H9 (cell line): Measurements from ENCODE around the gene STT3B. TPM values are rescaled to one million over a fixed set of nuclear protein-coding genes. Genes with fewer than 3 reads are reported as not detected.

Experiments used
- DNase-seq: peaks from one replicate; pipeline ENCODE4 v3.0.0-alpha.2; 2017
- H2AFZ ChIP-seq: one replicate; pipeline ENCODE4 v1.6.1; 2013; ENCODE audit warnings: mild to moderate bottlenecking, low read length, control low read depth, moderate library complexity
- H2AK5ac ChIP-seq: 2 replicates; pipeline ENCODE4 v1.6.1; 2013; ENCODE audit warnings: low read length, control low read depth, mixed read lengths; ENCODE audit not compliant: insufficient read length
- H2BK120ac ChIP-seq: one replicate; pipeline ENCODE4 v1.6.1; 2013; ENCODE audit warnings: low read depth, mild to moderate bottlenecking, low read length, control low read depth, inconsistent platforms; ENCODE audit not compliant: poor library complexity, severe bottlenecking
- H2BK12ac ChIP-seq: 2 replicates; pipeline ENCODE4 v1.6.1; 2013; ENCODE audit warnings: low read length, control low read depth, mixed read lengths, low read depth; ENCODE audit not compliant: insufficient read length
- H2BK15ac ChIP-seq: 2 replicates; pipeline ENCODE4 v1.6.1; 2013; ENCODE audit warnings: low read depth, low read length, control low read depth
- H2BK20ac ChIP-seq: one replicate; pipeline ENCODE4 v1.6.1; 2013; ENCODE audit warnings: low read depth, mild to moderate bottlenecking, low read length, control low read depth, inconsistent platforms; ENCODE audit not compliant: poor library complexity, severe bottlenecking
- H2BK5ac ChIP-seq: 2 replicates; pipeline ENCODE4 v1.6.1; 2013; ENCODE audit warnings: low read length, control low read depth, mixed read lengths; ENCODE audit not compliant: insufficient read length
- H3K14ac ChIP-seq: 2 replicates; pipeline ENCODE4 v1.6.1; 2013; ENCODE audit warnings: low read length, control low read depth; ENCODE audit not compliant: insufficient read depth
- H3K18ac ChIP-seq: 2 replicates; pipeline ENCODE4 v1.6.1; 2013; ENCODE audit warnings: low read depth, mild to moderate bottlenecking, mixed read lengths, low read length, control low read depth; ENCODE audit not compliant: insufficient read length
- H3K23ac ChIP-seq: 2 replicates; pipeline ENCODE4 v1.6.1; 2013; ENCODE audit warnings: low read length, control low read depth, mixed read lengths, low read depth; ENCODE audit not compliant: insufficient read length
- H3K23me2 ChIP-seq: 2 replicates; pipeline ENCODE4 v1.6.1; 2013; ENCODE audit warnings: low read depth, mild to moderate bottlenecking, mixed read lengths, low read length, control low read depth; ENCODE audit not compliant: insufficient read length, poor library complexity, severe bottlenecking
- H3K27ac ChIP-seq: 2 replicates; pipeline ENCODE4 v1.5.1; 2013; ENCODE audit warnings: low read length, control low read depth, mixed read lengths, low read depth; ENCODE audit not compliant: insufficient read length
- H3K27me3 ChIP-seq: 2 replicates; pipeline ENCODE4 v1.6.1; 2013; ENCODE audit warnings: low read length, control low read depth, inconsistent platforms; ENCODE audit not compliant: insufficient read depth
- H3K4ac ChIP-seq: 2 replicates; pipeline ENCODE4 v1.6.1; 2013; ENCODE audit warnings: low read depth, mild to moderate bottlenecking, control low read depth, inconsistent platforms, low read length, moderate library complexity
- H3K4me1 ChIP-seq: 2 replicates; pipeline ENCODE4 v1.6.1; 2013; ENCODE audit warnings: low read length, control low read depth, inconsistent platforms; ENCODE audit not compliant: insufficient read depth
- H3K4me2 ChIP-seq: 2 replicates; pipeline ENCODE4 v1.6.1; 2013; ENCODE audit warnings: low read length, control low read depth, mixed read lengths; ENCODE audit not compliant: insufficient read length, insufficient read depth
- H3K56ac ChIP-seq: 2 replicates; pipeline ENCODE4 v1.6.1; 2013; ENCODE audit warnings: low read depth, mild to moderate bottlenecking, mixed read lengths, low read length, control low read depth; ENCODE audit not compliant: insufficient read length
- H3K79me1 ChIP-seq: 2 replicates; pipeline ENCODE4 v1.6.1; 2013; ENCODE audit warnings: low read depth, mild to moderate bottlenecking, moderate library complexity, low read length, control low read depth, inconsistent platforms; ENCODE audit not compliant: insufficient read depth, poor library complexity, severe bottlenecking
- H3K79me2 ChIP-seq: 2 replicates; pipeline ENCODE4 v1.6.1; 2013; ENCODE audit warnings: low read length, control low read depth, inconsistent platforms; ENCODE audit not compliant: insufficient read depth
- H3K9ac ChIP-seq: 2 replicates; pipeline ENCODE4 v1.6.1; 2013; ENCODE audit warnings: low read length, control low read depth, mixed read lengths; ENCODE audit not compliant: insufficient read length; ENCODE audit errors: extremely low read depth
- H3K9me3 ChIP-seq: one replicate; pipeline ENCODE4 v1.6.1; 2013; ENCODE audit warnings: low read depth, low read length, inconsistent platforms; ENCODE audit not compliant: control insufficient read depth
- H3T11ph ChIP-seq: one replicate; pipeline ENCODE4 v1.6.1; 2013; ENCODE audit warnings: mild to moderate bottlenecking, low read length, control low read depth, inconsistent platforms
- H4K20me1 ChIP-seq: one replicate; pipeline ENCODE4 v1.6.1; 2013; ENCODE audit not compliant: control insufficient read depth, insufficient read length, insufficient read depth
- H4K5ac ChIP-seq: 2 replicates; pipeline ENCODE4 v1.6.1; 2013; ENCODE audit warnings: low read depth, mild to moderate bottlenecking, mixed read lengths, low read length, control low read depth; ENCODE audit not compliant: insufficient read length
- H4K8ac ChIP-seq: replicated peaks from 2 replicates; pipeline ENCODE4 v1.6.1; 2013; ENCODE audit warnings: low read length, control low read depth, mixed read lengths, low read depth; ENCODE audit not compliant: insufficient read length
- H4K91ac ChIP-seq: 2 replicates; pipeline ENCODE4 v1.6.1; 2013; ENCODE audit warnings: low read depth, mild to moderate bottlenecking, moderate library complexity, mixed read lengths, low read length, control low read depth; ENCODE audit not compliant: insufficient read length
- H3K27ac Mint-ChIP-seq, 3 experiments: 2 replicates in 2 of 3; 3 replicates in 1 of 3; pipeline ENCODE4 v1.8.0; 2020 to 2021; ENCODE audit warnings: mixed read lengths in 3 of 3, mild to moderate bottlenecking in 1 of 3, moderate library complexity in 1 of 3
- H3K27me3 Mint-ChIP-seq: 2 replicates; pipeline ENCODE4 v1.8.0; 2021; ENCODE audit warnings: low read depth, mild to moderate bottlenecking, moderate library complexity, mixed read lengths
- H3K36me3 Mint-ChIP-seq, 3 experiments: 2 replicates in 2 of 3; 3 replicates in 1 of 3; pipeline ENCODE4 v1.8.0; 2020 to 2021; ENCODE audit warnings: low read depth in 3 of 3, mixed read lengths in 3 of 3; ENCODE audit not compliant: insufficient read depth in 1 of 3
- H3K4me1 Mint-ChIP-seq, 2 experiments: 2 replicates each; pipeline ENCODE4 v1.8.0; 2020; ENCODE audit warnings: mixed read lengths in 2 of 2
- H3K4me3 Mint-ChIP-seq, 2 experiments: 2 replicates in 1 of 2; 3 replicates in 1 of 2; pipeline ENCODE4 v1.8.0; 2020 to 2021; ENCODE audit warnings: mild to moderate bottlenecking in 2 of 2, mixed read lengths in 2 of 2, moderate library complexity in 1 of 2
- H3K9me3 Mint-ChIP-seq, 2 experiments: 2 replicates in 1 of 2; 3 replicates in 1 of 2; pipeline ENCODE4 v1.8.0; 2020; ENCODE audit warnings: mild to moderate bottlenecking in 2 of 2, mixed read lengths in 2 of 2, moderate library complexity in 1 of 2
- WGBS: extraction: QIAGEN DNeasy Blood & Tissue Kit; methylation state at CpG from one replicate; pipeline ENCODE4 v1.1.7; 2013; ENCODE audit warnings: missing lambda C conversion rate, low lambda C conversion rate, mixed read lengths; ENCODE audit not compliant: insufficient read length; ENCODE audit errors: extremely low coverage; 5-methylcytosine and 5-hydroxymethylcytosine counted together
- total RNA-seq: library from RNA; stranded (reverse); gene quantifications from 2 replicates; pipeline ENCODE4 v1.2.1, GENCODE V29; 2021
- TF ChIP-seq, protein P1 (sequence below): fragments of 200-600 bp; sonication (generic); conservative IDR thresholded peaks from 3 replicates; pipeline ENCODE4 v1.8.0; 2021; ENCODE audit warnings: antibody characterized with exemption, mild to moderate bottlenecking

STT3B gene
- total RNA-seq, 1 experiment from 2014 or later = 79.9 TPM

DNA sequence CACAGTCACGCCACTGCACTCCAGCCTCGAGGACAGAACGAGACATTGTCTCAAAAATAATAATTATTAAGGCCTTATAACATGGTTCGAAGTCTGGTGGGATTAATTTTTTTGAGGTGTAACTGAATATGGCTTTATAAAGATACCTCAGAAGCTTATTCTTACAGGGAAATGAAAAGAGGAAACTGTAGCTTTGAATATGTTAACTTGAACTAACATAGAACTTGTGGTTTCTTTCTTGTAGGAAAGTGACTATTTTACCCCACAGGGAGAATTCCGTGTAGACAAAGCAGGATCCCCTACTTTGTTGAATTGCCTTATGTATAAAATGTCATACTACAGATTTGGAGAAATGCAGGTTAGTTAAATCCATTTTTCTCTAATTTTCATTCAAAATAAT is 96.3 kb downstream of the STT3B start:
- no peak overlapping the region for H3K18ac ChIP-seq
- H4K8ac ChIP-seq = no peak overlapping the region
- no peaks in the 10 kb centered on the region for H3K27me3 Mint-ChIP-seq
- no peak overlapping the region; a peak in 1 of 7 replicates for H3K27ac Mint-ChIP-seq
- H3K4me1 Mint-ChIP-seq = peaks cover 28 to 29% of the 10 kb centered on the region in 2 experiments
- H2BK15ac ChIP-seq = no peak overlapping the region
- no peak overlapping the region for H2BK5ac ChIP-seq
- H3K36me3 Mint-ChIP-seq = peaks cover 13 to 45% (median 44%) of the 10 kb centered on the region in 3 experiments; a peak in 6 of 7 replicates
- H3K4ac ChIP-seq = no peak overlapping the region
- H3K14ac ChIP-seq = no peak overlapping the region
- H3K9ac ChIP-seq = no peak overlapping the region
- no peak overlapping the region for H4K5ac ChIP-seq
- no peak overlapping the region for H2BK12ac ChIP-seq
- H3K23ac ChIP-seq = no peak overlapping the region
- H4K20me1 ChIP-seq = no peaks in the 10 kb centered on the region
- H3K79me1 ChIP-seq = no peaks in the 10 kb centered on the region
- no peaks in the 10 kb centered on the region for H3K23me2 ChIP-seq
- H3K79me2 ChIP-seq = no peaks in the 10 kb centered on the region
- no peak overlapping the region for H2BK20ac ChIP-seq
- no peak overlapping the region for H3K4me3 Mint-ChIP-seq
- H3K4me1 ChIP-seq = no peaks in the 10 kb centered on the region
- no peak overlapping the region for H3K27ac ChIP-seq
- no peak overlapping the region for H2AK5ac ChIP-seq
- H2AFZ ChIP-seq = no peak overlapping the region
- no peak overlapping the region for H3K4me2 ChIP-seq
- no peak overlapping the region for H4K91ac ChIP-seq
- no CpG with 5 or more reads among the region's 5 CpGs for WGBS
- TF ChIP-seq, protein P1, sequence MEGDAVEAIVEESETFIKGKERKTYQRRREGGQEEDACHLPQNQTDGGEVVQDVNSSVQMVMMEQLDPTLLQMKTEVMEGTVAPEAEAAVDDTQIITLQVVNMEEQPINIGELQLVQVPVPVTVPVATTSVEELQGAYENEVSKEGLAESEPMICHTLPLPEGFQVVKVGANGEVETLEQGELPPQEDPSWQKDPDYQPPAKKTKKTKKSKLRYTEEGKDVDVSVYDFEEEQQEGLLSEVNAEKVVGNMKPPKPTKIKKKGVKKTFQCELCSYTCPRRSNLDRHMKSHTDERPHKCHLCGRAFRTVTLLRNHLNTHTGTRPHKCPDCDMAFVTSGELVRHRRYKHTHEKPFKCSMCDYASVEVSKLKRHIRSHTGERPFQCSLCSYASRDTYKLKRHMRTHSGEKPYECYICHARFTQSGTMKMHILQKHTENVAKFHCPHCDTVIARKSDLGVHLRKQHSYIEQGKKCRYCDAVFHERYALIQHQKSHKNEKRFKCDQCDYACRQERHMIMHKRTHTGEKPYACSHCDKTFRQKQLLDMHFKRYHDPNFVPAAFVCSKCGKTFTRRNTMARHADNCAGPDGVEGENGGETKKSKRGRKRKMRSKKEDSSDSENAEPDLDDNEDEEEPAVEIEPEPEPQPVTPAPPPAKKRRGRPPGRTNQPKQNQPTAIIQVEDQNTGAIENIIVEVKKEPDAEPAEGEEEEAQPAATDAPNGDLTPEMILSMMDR = no peak
- no peaks in the 10 kb centered on the region for H3K27me3 ChIP-seq
- no peak overlapping the region for H3T11ph ChIP-seq
- no peak overlapping the region for H3K56ac ChIP-seq
- no peaks in the 10 kb centered on the region; a peak in 1 of 5 replicates for H3K9me3 Mint-ChIP-seq
- H2BK120ac ChIP-seq = no peak overlapping the region
- no peak for DNase-seq
- H3K9me3 ChIP-seq = no peaks in the 10 kb centered on the region
